CD4-positive, alpha-beta T cell treated with Interleukin-6 at 100 ng/mL for 8 hours (primary cell): ENCODE measurements around the gene TSEN34.
"Not testable (repeated sequence)": the region's sequence is repeated elsewhere in the genome, so short reads cannot be mapped to it uniquely, and the experiment has no call there.

Experiments
- DNase-seq: peaks from one replicate; pipeline ENCODE4 v3.0.0-alpha.2; 2020; ENCODE audit warnings: mixed read lengths, low spot score

TSEN34 gene

GRCh38 chr19:54239491-54240371 is 48.6 kb downstream of the TSEN34 start:
- DNase-seq: not testable (repeated sequence)

- not testable (repeated sequence) for DNase-seq
These were observed 49.5 kb downstream of the TSEN34 start for GRCh38 chr19:54240372-54241336.

GRCh38 chr19:54242234-54242633 is 51.1 kb downstream of the TSEN34 start:
- not testable (repeated sequence) for DNase-seq

- DNase-seq: not testable (repeated sequence)
These were observed 51.5 kb downstream of the TSEN34 start, which contains the start of gene LILRA6 for GRCh38 chr19:54242646-54243045. LILRA6 (minus strand) TSS chr19:54242790.

GRCh38 chr19:54243809-54244208 is 52.7 kb downstream of the TSEN34 start:
- not testable (repeated sequence) for DNase-seq
